CD4-positive, alpha-beta memory T cell (primary cell): Measurements from ENCODE around the gene RHBDL1. TPM values are rescaled to one million over a fixed set of nuclear protein-coding genes. Genes with fewer than 3 reads are reported as not detected.

ENCODE experiments used
- CTCF ChIA-PET: fragments of 350-600 bp; sonication (Branson Sonifier 250); formaldehyde crosslinking; loops from one replicate; lab custom pipeline; 2021; ENCODE audit warnings: inconsistent platforms; ENCODE audit not compliant: partially characterized antibody; lab: Charles Lee
- POLR2A ChIA-PET: fragments of 350-600 bp; sonication (Branson Sonifier 250); formaldehyde crosslinking; loops from one replicate; lab custom pipeline; 2021; ENCODE audit not compliant: partially characterized antibody; lab: Charles Lee
- DNase-seq, 5 donors: peaks; one replicate each; pipeline versions ENCODE4 v3.0.0 to v3.0.0-alpha.2; 2020 to 2022; ENCODE audit warnings: mixed read lengths in 1 of 5
- H3K27ac ChIP-seq: one replicate; pipeline ENCODE4 v1.7.0; 2013; ENCODE audit warnings: low read depth, low read length
- H3K27me3 ChIP-seq: 2 replicates; pipeline ENCODE4 v1.7.0; 2013; ENCODE audit warnings: mild to moderate bottlenecking, low read length, moderate library complexity; ENCODE audit not compliant: insufficient read depth
- H3K36me3 ChIP-seq: 2 replicates; pipeline ENCODE4 v1.7.0; 2013; ENCODE audit warnings: mild to moderate bottlenecking, low read length, moderate library complexity; ENCODE audit not compliant: insufficient read depth
- H3K4me1 ChIP-seq: 2 replicates; pipeline ENCODE4 v1.7.0; 2013; ENCODE audit warnings: mild to moderate bottlenecking, low read length, moderate library complexity; ENCODE audit not compliant: insufficient read depth
- H3K4me3 ChIP-seq, 2 donors: one replicate each; pipeline ENCODE4 v1.7.0; 2013; ENCODE audit warnings: low read length in 2 of 2, mild to moderate bottlenecking in 1 of 2
- H3K9me3 ChIP-seq, 2 donors: one replicate each; pipeline ENCODE4 v1.7.0; 2013; ENCODE audit warnings: low read length in 2 of 2, control low read depth in 1 of 2; ENCODE audit not compliant: control insufficient read depth in 1 of 2
- H3K27ac Mint-ChIP-seq, 7 donors: one replicate each; pipeline ENCODE4 v1.8.0; 2020 to 2021; ENCODE audit warnings: mixed read lengths in 7 of 7, mild to moderate bottlenecking in 6 of 7, inconsistent platforms in 3 of 7, moderate library complexity in 3 of 7
- H3K27me3 Mint-ChIP-seq, 2 donors: one replicate each; pipeline ENCODE4 v1.8.0; 2020 to 2021; ENCODE audit warnings: mixed read lengths in 2 of 2
- H3K36me3 Mint-ChIP-seq, 2 donors: one replicate each; pipeline ENCODE4 v1.8.0; 2020 to 2021; ENCODE audit warnings: mixed read lengths in 2 of 2, inconsistent platforms in 1 of 2, mild to moderate bottlenecking in 1 of 2
- H3K4me1 Mint-ChIP-seq, 4 donors: one replicate each; pipeline ENCODE4 v1.8.0; 2020 to 2021; ENCODE audit warnings: mixed read lengths in 4 of 4, mild to moderate bottlenecking in 1 of 4
- H3K4me3 Mint-ChIP-seq, 8 donors: one replicate each; pipeline ENCODE4 v1.8.0; 2020 to 2021; ENCODE audit warnings: mixed read lengths in 8 of 8, mild to moderate bottlenecking in 7 of 8, moderate library complexity in 6 of 8, inconsistent platforms in 3 of 8
- H3K9me3 Mint-ChIP-seq, 8 donors: one replicate each; pipeline ENCODE4 v1.8.0; 2020 to 2021; ENCODE audit warnings: mixed read lengths in 8 of 8, mild to moderate bottlenecking in 5 of 8, inconsistent platforms in 3 of 8, moderate library complexity in 1 of 8
- intact Hi-C: fragments of 100-400 bp; cut with micrococcal nuclease; formaldehyde crosslinking; loops from one replicate; pipeline ENCODE4 v1.15.1; 2023
- polyA plus RNA-seq, 2 donors: library from polyadenylated mRNA; unstranded; fragments of 300-500 nt; fragmentation: Illumina TruSeq; gene quantifications; one replicate each; pipeline ENCODE4 v1.2.3, GENCODE V29; 2021
- total RNA-seq, 2 experiments: library from RNA; stranded (reverse); gene quantifications; one replicate each; pipeline ENCODE4 v1.2.3, GENCODE V29; 2021

The RHBDL1 gene
- total and polyA plus RNA-seq, 4 experiments from 2014 or later = 2.1 to 2.8 (median 2.3) TPM

DNA sequence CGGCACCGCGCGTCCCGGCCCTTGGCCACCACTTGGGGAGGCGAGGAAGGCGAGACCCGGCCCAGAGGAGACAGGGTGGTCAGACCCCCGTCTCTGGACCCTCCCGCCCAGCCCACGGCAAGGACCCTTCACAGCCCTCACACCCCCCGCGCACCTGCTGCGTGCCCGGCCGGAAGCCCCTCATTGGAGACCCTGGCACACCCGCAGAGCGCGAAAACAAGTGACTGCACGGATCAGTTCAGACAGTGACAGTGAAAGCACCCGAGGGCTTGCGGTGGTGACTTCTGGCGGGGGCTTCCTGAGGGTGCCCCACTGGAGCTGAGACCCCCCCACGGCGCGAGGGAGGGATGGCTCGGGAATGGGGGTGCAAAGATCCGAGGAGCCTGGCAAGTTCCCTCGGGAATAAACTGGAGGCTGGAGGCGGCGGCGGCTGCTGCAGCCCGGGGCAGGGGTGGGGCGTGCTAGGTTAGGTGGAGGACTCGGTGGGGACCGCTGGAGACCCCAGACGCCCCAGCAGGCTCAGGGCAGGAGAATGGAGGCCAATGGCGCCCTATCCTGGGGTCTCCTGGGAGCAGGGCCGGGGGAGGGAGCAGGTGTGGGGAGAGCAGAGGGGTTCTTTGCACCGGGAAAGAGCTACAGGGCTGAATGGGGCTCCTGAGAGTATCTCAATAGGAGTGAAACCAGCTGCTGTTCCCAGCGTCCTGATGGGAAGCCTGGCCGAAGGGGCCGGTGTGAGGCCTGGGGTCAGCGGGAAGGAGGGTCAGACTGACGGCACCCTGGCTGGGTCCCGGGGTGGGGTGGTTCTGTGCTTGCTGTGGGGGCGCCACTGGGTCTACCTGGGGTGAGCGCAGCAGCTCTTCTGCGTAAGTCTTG lies 31.0 kb downstream of the RHBDL1 start:
- peaks cover 56% of the 10 kb centered on the region for H3K27me3 ChIP-seq
- H3K36me3 ChIP-seq = no peaks in the 10 kb centered on the region
- POLR2A ChIA-PET = interaction anchor here (1.1 to 1.5 kb wide), 2 partner anchors 11 to 13 kb away, joined by 3 to 8 read pairs; no protein-coding TSS in a partner anchor
- CTCF ChIA-PET = interaction anchor here (1.0 to 1.3 kb wide), 3 partner anchors 9 to 26 kb away, joined by 3 to 4 read pairs (median 3); no protein-coding TSS in a partner anchor
- no peak overlapping the region for H3K4me3 ChIP-seq
- H3K36me3 Mint-ChIP-seq = no peaks in the 10 kb centered on the region
- H3K4me3 Mint-ChIP-seq = peak overlapping the region in 5 of 8 donors; percentile 52 to 66 (median 59)
- peaks cover 0 to 1% (median 0%) of the 10 kb centered on the region in 8 donors for H3K9me3 Mint-ChIP-seq
- no peak overlapping the region for H3K27ac ChIP-seq
- DNase-seq = no peak
- intact Hi-C loops = no loop called here
- no peaks in the 10 kb centered on the region for H3K9me3 ChIP-seq
- peaks cover 0 to 14% (median 4%) of the 10 kb centered on the region in 4 donors for H3K4me1 Mint-ChIP-seq
- H3K27me3 Mint-ChIP-seq = peaks cover 28 to 40% of the 10 kb centered on the region in 2 donors
- peaks cover 4% of the 10 kb centered on the region for H3K4me1 ChIP-seq
- H3K27ac Mint-ChIP-seq = no peak overlapping the region

DNA sequence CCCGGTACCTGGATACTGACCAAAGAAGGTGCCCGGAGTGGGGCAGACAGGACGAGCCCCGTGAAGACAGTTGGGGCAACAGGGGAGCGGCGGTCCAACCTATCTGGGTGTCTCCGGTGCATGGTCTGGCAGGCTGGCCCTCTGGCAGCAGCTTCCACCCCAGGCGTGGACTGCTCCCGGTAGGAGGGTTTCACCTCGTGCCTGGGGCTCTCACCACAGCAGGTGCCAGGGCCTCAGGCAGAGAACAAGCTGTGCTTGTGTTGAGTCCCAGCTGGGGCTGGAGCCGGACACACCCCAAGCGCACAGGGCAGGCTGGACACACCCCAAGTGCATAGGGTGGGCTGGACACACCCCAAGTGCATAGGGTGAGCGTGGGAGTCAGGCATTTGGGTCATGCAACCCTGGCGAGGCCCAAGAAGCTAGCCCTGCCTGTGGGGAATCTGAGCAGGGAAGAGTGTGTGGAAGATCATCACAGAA lies 31.6 kb downstream of the RHBDL1 start:
- Mint-ChIP-seq H3K4me1 (peaks cover 0 to 12% (median 4%) of the 10 kb centered on the region in 4 donors), H3K9me3 (peaks cover 0 to 1% (median 0%) of the 10 kb centered on the region in 8 donors), H3K27me3 (peaks cover 28 to 40% of the 10 kb centered on the region in 2 donors), H3K36me3 (no peaks in the 10 kb centered on the region), H3K27ac (no peak overlapping the region), H3K4me3 (peak overlapping the region in 1 of 8 donors; percentile 38)
- Histone ChIP-seq H3K4me3 (no peak overlapping the region), H3K36me3 (no peaks in the 10 kb centered on the region), H3K9me3 (no peaks in the 10 kb centered on the region), H3K27me3 (peaks cover 56% of the 10 kb centered on the region), H3K27ac (no peak overlapping the region), H3K4me1 (no peaks in the 10 kb centered on the region)
- intact Hi-C loops = no loop called here
- DNase-seq = no peak
- ChIA-PET POLR2A (interaction anchor here (0.8 to 1.5 kb wide), 4 partner anchors 8 to 81 kb away, joined by 3 to 8 read pairs (median 4); partner anchors contain the start of genes CHTF18 and RPUSD1), CTCF (interaction anchor here (0.9 to 1.3 kb wide), 4 partner anchors 9 to 26 kb away, joined by 3 to 4 read pairs (median 4); no protein-coding TSS in a partner anchor)

DNA sequence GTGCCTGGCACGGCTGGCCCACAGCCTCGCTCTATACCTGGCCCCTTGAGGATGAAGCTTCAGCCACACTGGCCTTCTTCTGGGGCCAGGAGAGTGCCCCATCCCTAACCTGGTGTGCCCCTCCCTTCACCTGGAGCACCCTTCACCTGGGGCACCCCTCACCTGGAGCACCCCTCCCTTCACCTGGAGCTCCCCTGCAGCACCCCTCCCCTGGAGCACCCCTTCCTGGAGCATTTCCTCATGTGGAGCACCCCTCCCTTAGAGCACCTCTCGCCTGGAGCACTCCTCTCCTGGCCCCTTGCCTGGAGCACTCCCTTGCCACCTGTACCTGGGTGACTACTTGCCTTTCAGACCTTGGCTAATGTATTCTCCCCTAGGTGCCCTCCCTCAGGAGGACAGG lies 32.5 kb downstream of the RHBDL1 start:
- no peaks in the 10 kb centered on the region for H3K9me3 Mint-ChIP-seq
- no peaks in the 10 kb centered on the region for H3K36me3 Mint-ChIP-seq
- H3K27ac Mint-ChIP-seq = peak overlapping the region in 1 of 7 donors; percentile 42
- peak overlapping the region in 1 of 8 donors; percentile 43 for H3K4me3 Mint-ChIP-seq
- POLR2A ChIA-PET = interaction anchor here (0.6 to 1.0 kb wide), 3 partner anchors 9 to 80 kb away, joined by 3 to 5 read pairs (median 3); partner anchors contain the start of genes CHTF18 and RPUSD1
- Histone ChIP-seq H3K27me3 (peaks cover 56% of the 10 kb centered on the region), H3K4me1 (no peaks in the 10 kb centered on the region), H3K4me3 (no peak overlapping the region), H3K9me3 (no peaks in the 10 kb centered on the region), H3K27ac (no peak overlapping the region), H3K36me3 (no peaks in the 10 kb centered on the region)
- CTCF ChIA-PET = interaction anchor here (0.9 kb wide), 1 partner anchor 12 kb away, joined by 4 read pairs; no protein-coding TSS in a partner anchor
- DNase-seq = no peak
- H3K4me1 Mint-ChIP-seq = peaks cover 0 to 13% (median 6%) of the 10 kb centered on the region in 4 donors
- peaks cover 20 to 38% of the 10 kb centered on the region in 2 donors for H3K27me3 Mint-ChIP-seq
- intact Hi-C loops = no loop called here

DNA sequence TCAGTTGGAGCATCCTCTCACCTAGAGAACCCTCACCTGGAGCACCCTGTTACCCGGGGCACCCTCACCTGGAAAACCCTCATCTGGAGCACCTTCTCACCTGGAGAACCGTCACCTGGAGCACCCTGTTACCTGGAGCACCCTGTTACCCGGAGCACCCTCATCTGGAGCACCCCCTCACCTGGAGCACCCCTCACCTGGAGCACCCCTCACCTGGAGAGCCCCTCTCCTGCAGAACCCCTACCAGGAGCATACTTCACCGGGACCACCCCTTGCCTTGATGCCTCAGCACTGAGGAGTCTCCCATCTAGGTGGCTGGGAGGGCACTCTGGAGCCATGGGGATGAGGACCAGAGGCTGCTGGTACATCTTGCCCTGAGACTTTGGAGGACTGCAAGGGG lies 33.5 kb downstream of the RHBDL1 start:
- no peaks in the 10 kb centered on the region for H3K36me3 Mint-ChIP-seq
- intact Hi-C loops = no loop called here
- ChIA-PET CTCF (no interaction called here), POLR2A (interaction anchor here (1.4 kb wide), 1 partner anchor 13 kb away, joined by 4 read pairs; no protein-coding TSS in a partner anchor)
- Histone ChIP-seq H3K4me1 (no peaks in the 10 kb centered on the region), H3K36me3 (no peaks in the 10 kb centered on the region), H3K9me3 (no peaks in the 10 kb centered on the region), H3K27me3 (peaks cover 48% of the 10 kb centered on the region), H3K4me3 (no peak overlapping the region), H3K27ac (no peak overlapping the region)
- peaks cover 0 to 13% (median 6%) of the 10 kb centered on the region in 4 donors for H3K4me1 Mint-ChIP-seq
- no peak overlapping the region for H3K4me3 Mint-ChIP-seq
- H3K9me3 Mint-ChIP-seq = no peaks in the 10 kb centered on the region
- no peak for DNase-seq
- no peak overlapping the region for H3K27ac Mint-ChIP-seq
- peaks cover 19 to 36% of the 10 kb centered on the region in 2 donors for H3K27me3 Mint-ChIP-seq

DNA sequence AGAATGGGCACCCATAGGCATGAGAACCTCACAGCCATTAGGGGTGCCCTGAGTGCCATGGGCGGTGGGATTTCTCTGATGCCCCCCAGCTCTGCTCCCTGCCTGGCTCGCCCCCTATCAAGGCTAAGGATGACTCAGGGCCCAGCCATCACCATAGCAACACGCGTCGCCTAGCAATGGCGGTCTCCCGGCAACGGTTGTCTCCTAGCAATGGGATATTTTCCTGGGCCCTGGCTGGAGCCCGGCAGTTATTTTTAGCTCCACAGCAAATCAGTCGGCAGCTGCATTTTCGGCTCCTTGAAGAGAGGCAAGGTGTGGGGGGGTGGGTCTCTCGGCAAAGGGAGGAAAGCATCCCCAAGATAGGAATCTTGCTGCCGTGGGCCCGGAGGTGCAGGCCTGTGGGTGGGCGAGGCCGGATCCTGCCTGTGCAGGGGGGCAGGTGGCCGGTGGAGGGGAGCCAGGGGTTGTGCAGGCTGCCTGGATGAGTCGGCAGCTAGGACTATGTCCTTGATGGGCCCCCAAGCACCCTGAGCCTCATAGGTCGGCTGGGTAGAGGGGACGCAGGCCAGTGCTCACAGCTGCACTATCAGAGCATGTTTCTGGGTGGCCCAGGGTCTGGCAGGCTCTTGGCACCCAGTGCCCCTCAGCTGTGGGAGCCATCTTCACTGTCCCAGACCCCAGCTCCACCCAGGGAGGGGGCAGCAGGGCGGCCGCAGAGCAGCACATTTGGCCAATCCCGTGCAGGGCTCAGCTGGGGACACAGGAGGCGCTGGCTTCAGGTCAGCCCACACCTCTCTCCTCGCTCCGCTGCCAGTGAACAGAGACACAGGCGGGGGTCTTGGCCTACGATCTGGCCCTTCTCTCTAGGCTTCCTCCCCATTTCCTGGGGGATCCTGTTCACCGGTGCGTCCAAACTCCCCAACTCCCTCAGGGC lies 34.4 kb downstream of the RHBDL1 start:
- Mint-ChIP-seq H3K27ac (no peak overlapping the region), H3K36me3 (no peaks in the 10 kb centered on the region), H3K4me3 (no peak overlapping the region), H3K9me3 (no peaks in the 10 kb centered on the region), H3K27me3 (peaks cover 19 to 36% of the 10 kb centered on the region in 2 donors), H3K4me1 (peaks cover 0 to 13% (median 6%) of the 10 kb centered on the region in 4 donors)
- H3K27me3 ChIP-seq = peaks cover 39% of the 10 kb centered on the region
- H3K4me3 ChIP-seq = no peak overlapping the region
- H3K27ac ChIP-seq = no peak overlapping the region
- no peaks in the 10 kb centered on the region for H3K9me3 ChIP-seq
- DNase-seq = no peak
- intact Hi-C loops = no loop called here
- peaks cover 6% of the 10 kb centered on the region for H3K4me1 ChIP-seq
- no peaks in the 10 kb centered on the region for H3K36me3 ChIP-seq
- ChIA-PET POLR2A (interaction anchor here (0.6 to 9.0 kb wide), 4 partner anchors 11 to 26 kb away, joined by 3 to 71 read pairs (median 4); partner anchors contain the start of genes ANTKMT, CCDC78 and HAGHL), CTCF (interaction anchor here (0.7 to 6.0 kb wide), 4 partner anchors 10 to 76 kb away, joined by 3 to 84 read pairs (median 5); partner anchors contain the start of genes CHTF18, CIAO3 and RPUSD1)

DNA sequence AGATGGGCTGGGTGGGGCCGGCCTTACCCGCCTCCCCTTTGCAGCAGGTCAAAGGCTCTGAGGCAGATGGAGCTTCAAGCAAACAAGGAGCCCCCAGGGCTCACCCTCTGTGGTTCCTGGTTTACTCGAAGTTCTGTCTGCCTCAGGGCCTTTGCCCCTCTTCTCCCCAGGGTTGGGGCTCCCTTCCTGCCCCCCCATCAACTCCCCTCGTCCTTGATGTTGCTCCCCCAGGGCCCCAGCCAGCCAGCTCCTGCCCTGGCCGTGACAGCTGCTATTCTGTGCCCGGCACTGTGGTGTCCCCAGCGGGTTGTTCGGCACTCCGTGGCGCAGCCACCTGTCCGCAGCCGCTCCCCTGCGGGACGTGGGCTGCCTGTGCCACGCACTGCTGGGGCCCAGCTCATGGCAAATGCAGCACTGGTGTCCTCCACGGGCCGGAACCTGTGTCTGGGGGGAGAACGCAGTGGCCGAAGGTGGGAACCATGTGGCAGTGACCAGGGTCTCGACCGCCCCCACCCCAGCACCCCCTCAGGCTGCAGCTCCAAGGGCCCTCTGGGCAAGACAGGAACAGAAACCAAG lies 35.1 kb downstream of the RHBDL1 start:
- no peak overlapping the region for H3K4me3 ChIP-seq
- H3K27ac ChIP-seq = no peak overlapping the region
- no peak for DNase-seq
- H3K4me3 Mint-ChIP-seq = no peak overlapping the region
- no peaks in the 10 kb centered on the region for H3K36me3 ChIP-seq
- ChIA-PET POLR2A (interaction anchor here (0.9 to 9.0 kb wide), 3 partner anchors 11 to 15 kb away, joined by 3 to 71 read pairs (median 4); partner anchors contain the start of genes ANTKMT, CCDC78 and HAGHL), CTCF (interaction anchor here (0.7 to 6.0 kb wide), 5 partner anchors 9 to 75 kb away, joined by 3 to 84 read pairs (median 3); partner anchors contain the start of genes CHTF18, CIAO3 and RPUSD1)
- intact Hi-C loops = loop anchor here (1.0 kb wide), 2 partner anchors 31 to 75 kb away; no protein-coding TSS in a partner anchor
- peaks cover 6% of the 10 kb centered on the region for H3K4me1 ChIP-seq
- H3K36me3 Mint-ChIP-seq = no peaks in the 10 kb centered on the region
- peaks cover 19 to 36% of the 10 kb centered on the region in 2 donors for H3K27me3 Mint-ChIP-seq
- H3K27ac Mint-ChIP-seq = no peak overlapping the region
- no peaks in the 10 kb centered on the region for H3K9me3 ChIP-seq
- H3K27me3 ChIP-seq = peaks cover 38% of the 10 kb centered on the region
- peaks cover 0 to 13% (median 6%) of the 10 kb centered on the region in 4 donors for H3K4me1 Mint-ChIP-seq
- H3K9me3 Mint-ChIP-seq = no peaks in the 10 kb centered on the region
